ENCODE measurements around the gene GPX3. TPM values are rescaled to one million over a fixed set of nuclear protein-coding genes. Genes with fewer than 3 reads are reported as not detected.

Gene GPX3
- total and polyA plus RNA-seq, 2 of the 13 experiments (the other 11 are each of a cell fraction or from before 2014, with no cell fraction given): 33.8 to 1,892 TPM

DNA sequence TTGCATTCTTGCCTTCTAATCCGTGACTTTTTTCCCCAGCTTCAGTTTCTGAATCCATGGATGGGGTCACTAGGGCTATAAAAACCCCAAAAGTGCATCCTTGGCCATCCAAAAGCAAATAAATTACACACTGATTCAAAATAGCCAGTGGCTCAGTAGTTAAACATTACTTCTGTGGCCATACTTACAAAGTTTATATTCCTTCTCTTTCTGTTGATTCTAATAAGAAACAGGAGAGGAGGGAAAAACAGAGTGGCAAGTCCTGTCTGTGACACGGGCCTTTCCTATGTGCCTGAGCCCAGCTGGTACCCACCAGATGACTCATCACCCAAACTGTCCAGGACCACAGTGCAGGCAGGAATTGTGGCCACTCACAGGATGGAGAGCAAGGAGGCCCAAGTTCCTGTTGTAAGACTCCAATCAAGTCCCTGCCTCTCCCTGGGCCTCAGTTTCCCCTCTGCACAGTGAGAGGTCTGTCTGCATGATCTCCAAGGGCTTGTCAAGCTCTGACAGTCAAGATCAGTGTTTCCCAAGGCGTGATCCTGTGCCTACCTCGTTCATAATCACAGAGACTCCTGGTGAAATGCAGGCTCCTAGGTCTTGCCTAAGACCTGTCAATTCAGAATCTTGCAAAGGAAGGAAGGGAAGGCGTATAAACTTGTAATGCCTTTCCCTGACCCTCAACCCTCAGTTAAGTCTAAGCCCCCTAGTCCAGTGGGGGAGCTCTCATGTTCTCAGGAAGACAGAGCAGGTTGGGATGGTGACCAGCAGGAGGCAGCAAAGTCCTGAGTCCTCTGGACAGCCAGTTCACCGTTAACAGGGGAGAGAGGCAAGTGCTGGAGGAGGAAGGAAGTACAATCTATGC lies 30.9 kb downstream of the GPX3 start (continued):
- no peak for TF ChIP-seq FOXJ3 (CRISPR knock-in tag; IDR thresholded peaks at IDR 0.05; ENCODE audit: borderline replicate concordance)
- no peak for TF ChIP-seq MXD4 (CRISPR knock-in tag; IDR thresholded peaks at IDR 0.05)
- TF ChIP-seq ZNF354B (CRISPR knock-in tag; IDR thresholded peaks at IDR 0.05): no peak
- TF ChIP-seq SAP130 (CRISPR knock-in tag; IDR thresholded peaks at IDR 0.05; ENCODE audit: low read depth): no peak
- TF ChIP-seq, protein P1, sequence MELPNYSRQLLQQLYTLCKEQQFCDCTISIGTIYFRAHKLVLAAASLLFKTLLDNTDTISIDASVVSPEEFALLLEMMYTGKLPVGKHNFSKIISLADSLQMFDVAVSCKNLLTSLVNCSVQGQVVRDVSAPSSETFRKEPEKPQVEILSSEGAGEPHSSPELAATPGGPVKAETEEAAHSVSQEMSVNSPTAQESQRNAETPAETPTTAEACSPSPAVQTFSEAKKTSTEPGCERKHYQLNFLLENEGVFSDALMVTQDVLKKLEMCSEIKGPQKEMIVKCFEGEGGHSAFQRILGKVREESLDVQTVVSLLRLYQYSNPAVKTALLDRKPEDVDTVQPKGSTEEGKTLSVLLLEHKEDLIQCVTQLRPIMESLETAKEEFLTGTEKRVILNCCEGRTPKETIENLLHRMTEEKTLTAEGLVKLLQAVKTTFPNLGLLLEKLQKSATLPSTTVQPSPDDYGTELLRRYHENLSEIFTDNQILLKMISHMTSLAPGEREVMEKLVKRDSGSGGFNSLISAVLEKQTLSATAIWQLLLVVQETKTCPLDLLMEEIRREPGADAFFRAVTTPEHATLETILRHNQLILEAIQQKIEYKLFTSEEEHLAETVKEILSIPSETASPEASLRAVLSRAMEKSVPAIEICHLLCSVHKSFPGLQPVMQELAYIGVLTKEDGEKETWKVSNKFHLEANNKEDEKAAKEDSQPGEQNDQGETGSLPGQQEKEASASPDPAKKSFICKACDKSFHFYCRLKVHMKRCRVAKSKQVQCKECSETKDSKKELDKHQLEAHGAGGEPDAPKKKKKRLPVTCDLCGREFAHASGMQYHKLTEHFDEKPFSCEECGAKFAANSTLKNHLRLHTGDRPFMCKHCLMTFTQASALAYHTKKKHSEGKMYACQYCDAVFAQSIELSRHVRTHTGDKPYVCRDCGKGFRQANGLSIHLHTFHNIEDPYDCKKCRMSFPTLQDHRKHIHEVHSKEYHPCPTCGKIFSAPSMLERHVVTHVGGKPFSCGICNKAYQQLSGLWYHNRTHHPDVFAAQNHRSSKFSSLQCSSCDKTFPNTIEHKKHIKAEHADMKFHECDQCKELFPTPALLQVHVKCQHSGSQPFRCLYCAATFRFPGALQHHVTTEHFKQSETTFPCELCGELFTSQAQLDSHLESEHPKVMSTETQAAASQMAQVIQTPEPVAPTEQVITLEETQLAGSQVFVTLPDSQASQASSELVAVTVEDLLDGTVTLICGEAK (IDR thresholded peaks at IDR 0.05): no peak
- TF ChIP-seq, protein P1 (CRISPR knock-in tag; IDR thresholded peaks at IDR 0.05): no peak
- TF ChIP-seq NCOA2 (CRISPR knock-in tag; IDR thresholded peaks at IDR 0.05): no peak
- no peak for TF ChIP-seq POLR2G (IDR thresholded peaks at IDR 0.05; ENCODE audit: low read depth, low read length)
- no peak for TF ChIP-seq NR1H2 (CRISPR knock-in tag; IDR thresholded peaks at IDR 0.05; ENCODE audit: borderline replicate concordance, low read depth)
- no peak for TF ChIP-seq ZNF225 (CRISPR knock-in tag; IDR thresholded peaks at IDR 0.05)
- no peak for TF ChIP-seq ZNF782 (CRISPR knock-in tag; IDR thresholded peaks at IDR 0.05; ENCODE audit: borderline replicate concordance)
- TF ChIP-seq ZFX (CRISPR knock-in tag; IDR thresholded peaks at IDR 0.05; ENCODE audit: low read depth): peak; percentile 18; the same call in 1 of the 2 replicates
- no peak for TF ChIP-seq ZNF550 (CRISPR knock-in tag; IDR thresholded peaks at IDR 0.05; ENCODE audit: borderline replicate concordance)
- TF ChIP-seq, protein P2, sequence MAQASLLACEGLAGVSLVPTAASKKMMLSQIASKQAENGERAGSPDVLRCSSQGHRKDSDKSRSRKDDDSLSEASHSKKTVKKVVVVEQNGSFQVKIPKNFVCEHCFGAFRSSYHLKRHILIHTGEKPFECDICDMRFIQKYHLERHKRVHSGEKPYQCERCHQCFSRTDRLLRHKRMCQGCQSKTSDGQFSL (CRISPR knock-in tag; IDR thresholded peaks at IDR 0.05): peak; percentile 65; the same call in 1 of the 2 replicates
- TF ChIP-seq ZBTB42 (CRISPR knock-in tag; IDR thresholded peaks at IDR 0.05): no peak
- no peak for TF ChIP-seq ZNF20 (CRISPR knock-in tag; IDR thresholded peaks at IDR 0.05)
- no peak for TF ChIP-seq LRRFIP1 (CRISPR knock-in tag; conservative IDR thresholded peaks at IDR 0.05)
